ENCODE results near the gene ZNF175. TPM values are rescaled to one million over a fixed set of nuclear protein-coding genes. Genes with fewer than 3 reads are reported as not detected.

ZNF175 gene
- total and polyA plus RNA-seq, 9 of the 15 experiments (the other 6 are each of a cell fraction or from before 2014, with no cell fraction given): 3.7 to 37.9 (median 14.0) TPM

GRCh38 chr19:51547397-51548212, 23.5 kb upstream of the ZNF175 start (continued):
- TF ChIP-seq BRF2 (IDR thresholded peaks at IDR 0.05; ENCODE audit: borderline replicate concordance, insufficient read depth, insufficient read length) (no peak), KLF16 (IDR thresholded peaks at IDR 0.05) (peak; percentile 96), PCBP2 (IDR thresholded peaks at IDR 0.05; ENCODE audit: low read depth, low read length, poor library complexity, severe bottlenecking) (no peak), TARDBP (IDR thresholded peaks at IDR 0.05) (no peak; the same call in 1 of the 2 replicates), ZNF217 (CRISPR knock-in tag; IDR thresholded peaks at IDR 0.05) (no peak), EP400 (IDR thresholded peaks at IDR 0.05) (peak; percentile 89), SIN3B (IDR thresholded peaks at IDR 0.05; ENCODE audit: low read depth) (no peak), TCF15 (CRISPR knock-in tag; IDR thresholded peaks at IDR 0.05) (0 out of 2 replicates have a peak, but pooled peaks have one; percentile 45)
- TF ChIP-seq, protein P1, sequence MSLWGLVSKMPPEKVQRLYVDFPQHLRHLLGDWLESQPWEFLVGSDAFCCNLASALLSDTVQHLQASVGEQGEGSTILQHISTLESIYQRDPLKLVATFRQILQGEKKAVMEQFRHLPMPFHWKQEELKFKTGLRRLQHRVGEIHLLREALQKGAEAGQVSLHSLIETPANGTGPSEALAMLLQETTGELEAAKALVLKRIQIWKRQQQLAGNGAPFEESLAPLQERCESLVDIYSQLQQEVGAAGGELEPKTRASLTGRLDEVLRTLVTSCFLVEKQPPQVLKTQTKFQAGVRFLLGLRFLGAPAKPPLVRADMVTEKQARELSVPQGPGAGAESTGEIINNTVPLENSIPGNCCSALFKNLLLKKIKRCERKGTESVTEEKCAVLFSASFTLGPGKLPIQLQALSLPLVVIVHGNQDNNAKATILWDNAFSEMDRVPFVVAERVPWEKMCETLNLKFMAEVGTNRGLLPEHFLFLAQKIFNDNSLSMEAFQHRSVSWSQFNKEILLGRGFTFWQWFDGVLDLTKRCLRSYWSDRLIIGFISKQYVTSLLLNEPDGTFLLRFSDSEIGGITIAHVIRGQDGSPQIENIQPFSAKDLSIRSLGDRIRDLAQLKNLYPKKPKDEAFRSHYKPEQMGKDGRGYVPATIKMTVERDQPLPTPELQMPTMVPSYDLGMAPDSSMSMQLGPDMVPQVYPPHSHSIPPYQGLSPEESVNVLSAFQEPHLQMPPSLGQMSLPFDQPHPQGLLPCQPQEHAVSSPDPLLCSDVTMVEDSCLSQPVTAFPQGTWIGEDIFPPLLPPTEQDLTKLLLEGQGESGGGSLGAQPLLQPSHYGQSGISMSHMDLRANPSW (CRISPR knock-in tag; IDR thresholded peaks at IDR 0.05): no peak
- TF ChIP-seq, protein P2, sequence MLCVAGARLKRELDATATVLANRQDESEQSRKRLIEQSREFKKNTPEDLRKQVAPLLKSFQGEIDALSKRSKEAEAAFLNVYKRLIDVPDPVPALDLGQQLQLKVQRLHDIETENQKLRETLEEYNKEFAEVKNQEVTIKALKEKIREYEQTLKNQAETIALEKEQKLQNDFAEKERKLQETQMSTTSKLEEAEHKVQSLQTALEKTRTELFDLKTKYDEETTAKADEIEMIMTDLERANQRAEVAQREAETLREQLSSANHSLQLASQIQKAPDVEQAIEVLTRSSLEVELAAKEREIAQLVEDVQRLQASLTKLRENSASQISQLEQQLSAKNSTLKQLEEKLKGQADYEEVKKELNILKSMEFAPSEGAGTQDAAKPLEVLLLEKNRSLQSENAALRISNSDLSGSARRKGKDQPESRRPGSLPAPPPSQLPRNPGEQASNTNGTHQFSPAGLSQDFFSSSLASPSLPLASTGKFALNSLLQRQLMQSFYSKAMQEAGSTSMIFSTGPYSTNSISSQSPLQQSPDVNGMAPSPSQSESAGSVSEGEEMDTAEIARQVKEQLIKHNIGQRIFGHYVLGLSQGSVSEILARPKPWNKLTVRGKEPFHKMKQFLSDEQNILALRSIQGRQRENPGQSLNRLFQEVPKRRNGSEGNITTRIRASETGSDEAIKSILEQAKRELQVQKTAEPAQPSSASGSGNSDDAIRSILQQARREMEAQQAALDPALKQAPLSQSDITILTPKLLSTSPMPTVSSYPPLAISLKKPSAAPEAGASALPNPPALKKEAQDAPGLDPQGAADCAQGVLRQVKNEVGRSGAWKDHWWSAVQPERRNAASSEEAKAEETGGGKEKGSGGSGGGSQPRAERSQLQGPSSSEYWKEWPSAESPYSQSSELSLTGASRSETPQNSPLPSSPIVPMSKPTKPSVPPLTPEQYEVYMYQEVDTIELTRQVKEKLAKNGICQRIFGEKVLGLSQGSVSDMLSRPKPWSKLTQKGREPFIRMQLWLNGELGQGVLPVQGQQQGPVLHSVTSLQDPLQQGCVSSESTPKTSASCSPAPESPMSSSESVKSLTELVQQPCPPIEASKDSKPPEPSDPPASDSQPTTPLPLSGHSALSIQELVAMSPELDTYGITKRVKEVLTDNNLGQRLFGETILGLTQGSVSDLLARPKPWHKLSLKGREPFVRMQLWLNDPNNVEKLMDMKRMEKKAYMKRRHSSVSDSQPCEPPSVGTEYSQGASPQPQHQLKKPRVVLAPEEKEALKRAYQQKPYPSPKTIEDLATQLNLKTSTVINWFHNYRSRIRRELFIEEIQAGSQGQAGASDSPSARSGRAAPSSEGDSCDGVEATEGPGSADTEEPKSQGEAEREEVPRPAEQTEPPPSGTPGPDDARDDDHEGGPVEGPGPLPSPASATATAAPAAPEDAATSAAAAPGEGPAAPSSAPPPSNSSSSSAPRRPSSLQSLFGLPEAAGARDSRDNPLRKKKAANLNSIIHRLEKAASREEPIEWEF (CRISPR knock-in tag; IDR thresholded peaks at IDR 0.05): no peak; the same call in 1 of the 2 replicates
- TF ChIP-seq, protein P3, sequence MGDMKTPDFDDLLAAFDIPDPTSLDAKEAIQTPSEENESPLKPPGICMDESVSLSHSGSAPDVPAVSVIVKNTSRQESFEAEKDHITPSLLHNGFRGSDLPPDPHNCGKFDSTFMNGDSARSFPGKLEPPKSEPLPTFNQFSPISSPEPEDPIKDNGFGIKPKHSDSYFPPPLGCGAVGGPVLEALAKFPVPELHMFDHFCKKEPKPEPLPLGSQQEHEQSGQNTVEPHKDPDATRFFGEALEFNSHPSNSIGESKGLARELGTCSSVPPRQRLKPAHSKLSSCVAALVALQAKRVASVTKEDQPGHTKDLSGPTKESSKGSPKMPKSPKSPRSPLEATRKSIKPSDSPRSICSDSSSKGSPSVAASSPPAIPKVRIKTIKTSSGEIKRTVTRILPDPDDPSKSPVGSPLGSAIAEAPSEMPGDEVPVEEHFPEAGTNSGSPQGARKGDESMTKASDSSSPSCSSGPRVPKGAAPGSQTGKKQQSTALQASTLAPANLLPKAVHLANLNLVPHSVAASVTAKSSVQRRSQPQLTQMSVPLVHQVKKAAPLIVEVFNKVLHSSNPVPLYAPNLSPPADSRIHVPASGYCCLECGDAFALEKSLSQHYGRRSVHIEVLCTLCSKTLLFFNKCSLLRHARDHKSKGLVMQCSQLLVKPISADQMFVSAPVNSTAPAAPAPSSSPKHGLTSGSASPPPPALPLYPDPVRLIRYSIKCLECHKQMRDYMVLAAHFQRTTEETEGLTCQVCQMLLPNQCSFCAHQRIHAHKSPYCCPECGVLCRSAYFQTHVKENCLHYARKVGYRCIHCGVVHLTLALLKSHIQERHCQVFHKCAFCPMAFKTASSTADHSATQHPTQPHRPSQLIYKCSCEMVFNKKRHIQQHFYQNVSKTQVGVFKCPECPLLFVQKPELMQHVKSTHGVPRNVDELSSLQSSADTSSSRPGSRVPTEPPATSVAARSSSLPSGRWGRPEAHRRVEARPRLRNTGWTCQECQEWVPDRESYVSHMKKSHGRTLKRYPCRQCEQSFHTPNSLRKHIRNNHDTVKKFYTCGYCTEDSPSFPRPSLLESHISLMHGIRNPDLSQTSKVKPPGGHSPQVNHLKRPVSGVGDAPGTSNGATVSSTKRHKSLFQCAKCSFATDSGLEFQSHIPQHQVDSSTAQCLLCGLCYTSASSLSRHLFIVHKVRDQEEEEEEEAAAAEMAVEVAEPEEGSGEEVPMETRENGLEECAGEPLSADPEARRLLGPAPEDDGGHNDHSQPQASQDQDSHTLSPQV (IDR thresholded peaks at IDR 0.05): peak; percentile 84

All from K562 (cell line).